Activated CD4-positive, alpha-beta T cell treated with anti-CD3 and anti-CD28 coated beads, Interleukin-2, amount 50 U/mL, for 4 hours (primary cell): ENCODE measurements around the gene LRRC63.

Source experiments
- DNase-seq, 2 experiments: peaks; one replicate each; pipeline ENCODE4 v3.0.0-alpha.2; 2020

Gene LRRC63

GRCh38 chr13:46313432-46314257, 101.9 kb downstream of the LRRC63 start:
- no peak for DNase-seq

GRCh38 chr13:46314587-46314986, 102.9 kb downstream of the LRRC63 start:
- DNase-seq: no peak

- no peak for DNase-seq
Observed at GRCh38 chr13:46315036-46315435, 103.3 kb downstream of the LRRC63 start.

- no peak for DNase-seq
Observed at GRCh38 chr13:46315491-46316075, 103.9 kb downstream of the LRRC63 start.

GRCh38 chr13:46317120-46317519, 105.4 kb downstream of the LRRC63 start:
- DNase-seq: no peak

- DNase-seq: no peak
Observed at GRCh38 chr13:46318986-46319385, 107.3 kb downstream of the LRRC63 start.

GRCh38 chr13:46320406-46320805, 108.7 kb downstream of the LRRC63 start:
- no peak for DNase-seq

- no peak for DNase-seq
Observed at GRCh38 chr13:46320821-46321220, 109.1 kb downstream of the LRRC63 start.

GRCh38 chr13:46321494-46322225, 109.9 kb downstream of the LRRC63 start:
- DNase-seq: peak; percentile 68 to 73

- DNase-seq: no peak
Observed at GRCh38 chr13:46324976-46325375, 113.2 kb downstream of the LRRC63 start.
